Neural crest cell (in vitro differentiated cells): ENCODE measurements around the gene SH3RF3. TPM values are rescaled to one million over a fixed set of nuclear protein-coding genes. Genes with fewer than 3 reads are reported as not detected.

Source experiments
- DNase-seq: peaks from one replicate; pipeline ENCODE4 v3.0.0; 2021; ENCODE audit warnings: low read depth, mixed read lengths, low spot score
- H3K27ac Mint-ChIP-seq: one replicate; pipeline ENCODE4 v1.8.0; 2021; ENCODE audit warnings: mild to moderate bottlenecking, mixed read lengths; ENCODE audit not compliant: unreplicated experiment
- H3K27me3 Mint-ChIP-seq: 2 replicates; pipeline ENCODE4 v1.8.0; 2021; ENCODE audit warnings: low read depth, mild to moderate bottlenecking, mixed read lengths
- H3K36me3 Mint-ChIP-seq: 2 replicates; pipeline ENCODE4 v1.8.0; 2021; ENCODE audit warnings: low read depth, mild to moderate bottlenecking, mixed read lengths
- H3K4me1 Mint-ChIP-seq: 2 replicates; pipeline ENCODE4 v1.8.0; 2021; ENCODE audit warnings: mixed read lengths
- H3K4me3 Mint-ChIP-seq: one replicate; pipeline ENCODE4 v1.8.0; 2021; ENCODE audit warnings: mild to moderate bottlenecking, mixed read lengths
- H3K9me3 Mint-ChIP-seq: 2 replicates; pipeline ENCODE4 v1.8.0; 2021; ENCODE audit warnings: mixed read lengths
- CTCF ChIP-seq: fragments of 200-600 bp; sonication (generic); conservative IDR thresholded peaks from 2 replicates; pipeline ENCODE4 v1.5.0; 2021; ENCODE audit warnings: antibody characterized with exemption, mild to moderate bottlenecking
- total RNA-seq: library from RNA; stranded (reverse); gene quantifications from 2 replicates; pipeline ENCODE4 v1.2.1, GENCODE V29; 2021

SH3RF3 gene
- total RNA-seq, 1 donor from 2014 or later = 0.70 TPM

- Mint-ChIP-seq H3K27ac (no peak overlapping the region), H3K36me3 (peaks cover 4% of the 10 kb centered on the region), H3K9me3 (no peaks in the 10 kb centered on the region), H3K27me3 (peaks cover 7% of the 10 kb centered on the region), H3K4me3 (no peak overlapping the region), H3K4me1 (peaks cover 8% of the 10 kb centered on the region)
- TF ChIP-seq CTCF = no peak
- no peak for DNase-seq
Measured at GRCh38 chr2:109339519-109339966, 210.5 kb downstream of the SH3RF3 start.

GRCh38 chr2:109340381-109340780 is 211.4 kb downstream of the SH3RF3 start:
- Mint-ChIP-seq H3K4me3 (no peak overlapping the region), H3K27ac (no peak overlapping the region), H3K9me3 (no peaks in the 10 kb centered on the region), H3K27me3 (peaks cover 7% of the 10 kb centered on the region), H3K36me3 (peaks cover 4% of the 10 kb centered on the region), H3K4me1 (peaks cover 8% of the 10 kb centered on the region)
- no peak for TF ChIP-seq CTCF
- no peak for DNase-seq

- H3K27ac Mint-ChIP-seq = no peak overlapping the region
- peaks cover 4% of the 10 kb centered on the region for H3K36me3 Mint-ChIP-seq
- no peak for TF ChIP-seq CTCF
Measured at GRCh38 chr2:109341355-109342255, 212.6 kb downstream of the SH3RF3 start.

GRCh38 chr2:109342256-109342850 is 213.3 kb downstream of the SH3RF3 start:
- H3K4me3 Mint-ChIP-seq = no peak overlapping the region
- peaks cover 14% of the 10 kb centered on the region for H3K4me1 Mint-ChIP-seq
- no peak overlapping the region for H3K27ac Mint-ChIP-seq
- no peak for TF ChIP-seq CTCF
- no peak for DNase-seq
- H3K36me3 Mint-ChIP-seq = peaks cover 4% of the 10 kb centered on the region
- peaks cover 4% of the 10 kb centered on the region for H3K27me3 Mint-ChIP-seq
- H3K9me3 Mint-ChIP-seq = no peaks in the 10 kb centered on the region

More at GRCh38 chr2:109341355-109342255, 212.6 kb downstream of the SH3RF3 start:
- Mint-ChIP-seq H3K9me3 (no peaks in the 10 kb centered on the region), H3K27me3 (peaks cover 7% of the 10 kb centered on the region), H3K4me3 (no peak overlapping the region), H3K4me1 (peaks cover 14% of the 10 kb centered on the region)
- no peak for DNase-seq

GRCh38 chr2:109342930-109343329 is 213.9 kb downstream of the SH3RF3 start:
- peaks cover 4% of the 10 kb centered on the region for H3K36me3 Mint-ChIP-seq
- TF ChIP-seq CTCF = no peak
- no peaks in the 10 kb centered on the region for H3K9me3 Mint-ChIP-seq
- no peak overlapping the region for H3K4me3 Mint-ChIP-seq
- no peak for DNase-seq
- H3K27me3 Mint-ChIP-seq = peaks cover 4% of the 10 kb centered on the region
- no peak overlapping the region for H3K27ac Mint-ChIP-seq
- H3K4me1 Mint-ChIP-seq = peaks cover 14% of the 10 kb centered on the region
